ENCODE results near the gene SLC44A4. TPM values are rescaled to one million over a fixed set of nuclear protein-coding genes. Genes with fewer than 3 reads are reported as not detected.
A peak's percentile ranks its signal among the peaks of the same experiment; 100 is the strongest.

SLC44A4 gene
- total RNA-seq, 2 experiments from 2014 or later, result 0.20 TPM; not detected in 1

DNA sequence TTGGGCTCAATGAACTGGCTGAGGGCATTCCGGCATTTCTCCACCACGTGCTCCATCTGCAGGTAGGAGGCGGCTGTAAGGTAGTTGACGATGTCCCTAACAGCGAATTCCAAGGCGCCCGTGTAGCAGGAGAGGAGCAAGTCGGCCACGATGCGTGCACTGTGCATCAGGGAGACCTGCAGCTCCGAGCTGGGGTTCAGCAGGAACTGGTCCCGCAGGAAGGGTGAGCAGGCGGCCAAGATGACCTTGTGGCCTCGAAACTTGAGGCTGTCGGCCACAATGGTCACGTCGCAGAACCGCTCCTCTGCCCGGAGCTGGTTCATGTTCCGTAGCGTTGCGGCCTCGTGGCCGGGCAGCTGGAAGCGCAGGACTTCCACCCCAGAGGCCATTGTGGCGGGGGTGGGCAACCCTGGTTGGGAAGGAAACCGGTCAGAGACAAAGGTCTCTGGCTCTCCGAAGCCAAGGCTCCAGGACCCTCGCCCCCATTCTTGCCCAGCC is 22.2 kb upstream of the SLC44A4 start:
- H3K4me3 ChIP-seq (ENCODE audit: low read length), result peak overlapping the region; percentile 68
- Mint-ChIP-seq H3K9me3 (no peaks in the 10 kb centered on the region), H3K4me1 (ENCODE audit: low read depth) (peaks cover 41% of the 10 kb centered on the region), H3K4me3 (peak overlapping the region; percentile 66), H3K27ac (no peak overlapping the region), H3K27me3 (no peaks in the 10 kb centered on the region), H3K36me3 (ENCODE audit: low read depth) (peaks cover 19% of the 10 kb centered on the region)
- no peak overlapping the region for H3K27ac ChIP-seq (ENCODE audit: low read depth in 1 of 2, low read length in 2 of 2)
- peaks cover 2% of the 10 kb centered on the region for H3K36me3 ChIP-seq (ENCODE audit: insufficient read depth, low read length)
- ATAC-seq (ENCODE audit: poor library complexity), result no peak
- ChIA-PET POLR2A (interaction anchor here (0.6 to 1.9 kb wide), 6 partner anchors 38 to 248 kb away, joined by 3 to 13 read pairs (median 6); partner anchors contain the start of genes BAG6, DXO, NELFE and NEU1), CTCF (no interaction called here)
- DNase-seq, result peak in 2 of 14 experiments; percentile 28 to 53
- no peak for TF ChIP-seq CTCF (IDR thresholded peaks at IDR 0.05)
- no peaks in the 10 kb centered on the region for H3K9me3 ChIP-seq (ENCODE audit: control insufficient read depth in 1 of 2, insufficient read depth in 1 of 2, low read length in 2 of 2)
- no peaks in the 10 kb centered on the region for H3K27me3 ChIP-seq (ENCODE audit: control insufficient read depth in 1 of 2, insufficient read depth in 2 of 2, low read length in 2 of 2)
- intact Hi-C loops (cut with DNase I, micrococcal nuclease), result loop anchor here in 1 of 2 experiments (5.0 kb wide), 1 partner anchor 1371 kb away; the partner anchor contains the start of genes RPS18 and VPS52
- H3K4me1 ChIP-seq (ENCODE audit: insufficient read depth, low read length), result peaks cover 50% of the 10 kb centered on the region

GRCh38 chr6:31899882-31900722 is 21.3 kb upstream of the SLC44A4 start:
- Histone ChIP-seq H3K27ac (ENCODE audit: low read depth in 1 of 2, low read length in 2 of 2) (no peak overlapping the region), H3K27me3 (ENCODE audit: control insufficient read depth in 1 of 2, insufficient read depth in 2 of 2, low read length in 2 of 2) (no peaks in the 10 kb centered on the region), H3K4me1 (ENCODE audit: insufficient read depth, low read length) (peaks cover 50% of the 10 kb centered on the region), H3K4me3 (ENCODE audit: low read length) (no peak overlapping the region), H3K9me3 (ENCODE audit: control insufficient read depth in 1 of 2, insufficient read depth in 1 of 2, low read length in 2 of 2) (no peaks in the 10 kb centered on the region), H3K36me3 (ENCODE audit: insufficient read depth, low read length) (peaks cover 2% of the 10 kb centered on the region)
- TF ChIP-seq CTCF (IDR thresholded peaks at IDR 0.05), result no peak
- H3K4me1 Mint-ChIP-seq (ENCODE audit: low read depth), result peaks cover 46% of the 10 kb centered on the region
- ChIA-PET CTCF (no interaction called here), POLR2A (no interaction called here)
- intact Hi-C loops (cut with DNase I, micrococcal nuclease), result loop anchor here (2.0 to 5.0 kb wide), 5 partner anchors 37 to 1372 kb away; partner anchors contain the start of genes ATP6V1G2 (in 1 of the 2), GPSM3 (in 1 of the 2), NELFE (in 1 of the 2) and NEU1 (in 1 of the 2)
- H3K4me3 Mint-ChIP-seq, result peak overlapping the region; percentile 86
- peak overlapping the region; percentile 98 for H3K27ac Mint-ChIP-seq
- no peaks in the 10 kb centered on the region for H3K27me3 Mint-ChIP-seq
- H3K9me3 Mint-ChIP-seq, result no peaks in the 10 kb centered on the region
- H3K36me3 Mint-ChIP-seq (ENCODE audit: low read depth), result peaks cover 27% of the 10 kb centered on the region
- ATAC-seq (ENCODE audit: poor library complexity) (no peak), DNase-seq (peak in 2 of 14 experiments; percentile 41 to 50)

- H3K27ac Mint-ChIP-seq, result peak overlapping the region; percentile 98
Observed at GRCh38 chr6:31899215-31899614, 20.4 kb upstream of the SLC44A4 start.

More at GRCh38 chr6:31899215-31899614, 20.4 kb upstream of the SLC44A4 start:
- H3K27me3 Mint-ChIP-seq, result no peaks in the 10 kb centered on the region
- no peak for TF ChIP-seq CTCF (IDR thresholded peaks at IDR 0.05)
- CTCF ChIA-PET, result interaction anchor here (1.1 kb wide), 1 partner anchor 10 kb away, joined by 3 read pairs; no protein-coding TSS in a partner anchor
- Histone ChIP-seq H3K36me3 (ENCODE audit: insufficient read depth, low read length) (peaks cover 6% of the 10 kb centered on the region), H3K4me3 (ENCODE audit: low read length) (no peak overlapping the region), H3K9me3 (ENCODE audit: control insufficient read depth in 1 of 2, insufficient read depth in 1 of 2, low read length in 2 of 2) (no peaks in the 10 kb centered on the region), H3K27me3 (ENCODE audit: control insufficient read depth in 1 of 2, insufficient read depth in 2 of 2, low read length in 2 of 2) (no peaks in the 10 kb centered on the region), H3K4me1 (ENCODE audit: insufficient read depth, low read length) (peaks cover 50% of the 10 kb centered on the region), H3K27ac (ENCODE audit: low read depth in 1 of 2, low read length in 2 of 2) (no peak overlapping the region)
- DNase-seq, result no peak
- H3K4me3 Mint-ChIP-seq, result peak overlapping the region; percentile 86
- ATAC-seq (ENCODE audit: poor library complexity), result no peak
- POLR2A ChIA-PET, result interaction anchor here (0.7 to 2.3 kb wide), 6 partner anchors 59 to 278 kb away, joined by 3 to 18 read pairs (median 6); partner anchors contain the start of genes ABHD16A, BAG6, FKBPL and HSPA1B
- H3K4me1 Mint-ChIP-seq (ENCODE audit: low read depth), result peaks cover 46% of the 10 kb centered on the region
- peaks cover 32% of the 10 kb centered on the region for H3K36me3 Mint-ChIP-seq (ENCODE audit: low read depth)
- H3K9me3 Mint-ChIP-seq, result no peaks in the 10 kb centered on the region
- intact Hi-C loops (cut with DNase I, micrococcal nuclease), result loop anchor here (2.0 to 5.0 kb wide), 4 partner anchors 36 to 352 kb away; partner anchors contain the start of genes ATP6V1G2 (in 1 of the 2), GPSM3 (in 1 of the 2), NELFE (in 1 of the 2) and NEU1 (in 1 of the 2)
